ENCODE data around the gene UPP1.

UPP1 gene

GRCh38 chr7:48094861-48095293 is 5.8 kb downstream of the UPP1 start:
- FAIRE-seq (no peak), DNase-seq (ENCODE audit: insufficient read length, low spot score) (no peak)
- TF ChIP-seq TAF1 (IDR thresholded peaks at IDR 0.05; ENCODE audit: low read depth, low read length) (no peak), PAX5 (IDR thresholded peaks at IDR 0.05; ENCODE audit: insufficient read depth, low read length, severe bottlenecking) (no peak), SPI1 (IDR thresholded peaks at IDR 0.05; ENCODE audit: low read depth, low read length) (no peak), POLR2AphosphoS5 (IDR thresholded peaks at IDR 0.05; ENCODE audit: low read depth, low read length) (no peak), POU2F2 (IDR thresholded peaks at IDR 0.05; ENCODE audit: low read depth, low read length) (no peak), POLR2A (IDR thresholded peaks at IDR 0.05; ENCODE audit: low read depth, low read length) (no peak)

- FAIRE-seq, result no peak
- no peak for TF ChIP-seq TAF1 (IDR thresholded peaks at IDR 0.05; ENCODE audit: low read depth, low read length)
- 0 out of 2 replicates have a peak, but pooled peaks have one; percentile 2 for TF ChIP-seq SPI1 (IDR thresholded peaks at IDR 0.05; ENCODE audit: low read depth, low read length)
- no peak for TF ChIP-seq POLR2A (IDR thresholded peaks at IDR 0.05; ENCODE audit: low read depth, low read length)
- no peak for DNase-seq (ENCODE audit: insufficient read length, low spot score)
Measured at GRCh38 chr7:48096273-48096672, 7.2 kb downstream of the UPP1 start.

- no peak for FAIRE-seq
- DNase-seq (ENCODE audit: insufficient read length, low spot score), result no peak
- no peak for TF ChIP-seq POLR2A (IDR thresholded peaks at IDR 0.05; ENCODE audit: low read depth, low read length)
- TF ChIP-seq SPI1 (IDR thresholded peaks at IDR 0.05; ENCODE audit: low read depth, low read length), result no peak
- TF ChIP-seq TAF1 (IDR thresholded peaks at IDR 0.05; ENCODE audit: low read depth, low read length), result no peak
- TF ChIP-seq POU2F2 (IDR thresholded peaks at IDR 0.05; ENCODE audit: low read depth, low read length), result no peak
- no peak for TF ChIP-seq PAX5 (IDR thresholded peaks at IDR 0.05; ENCODE audit: insufficient read depth, low read length, severe bottlenecking)
- no peak for TF ChIP-seq POLR2AphosphoS5 (IDR thresholded peaks at IDR 0.05; ENCODE audit: low read depth, low read length)
Measured at GRCh38 chr7:48097521-48098231, 8.6 kb downstream of the UPP1 start.

GRCh38 chr7:48098846-48099245 is 9.8 kb downstream of the UPP1 start:
- DNase-seq (ENCODE audit: insufficient read length, low spot score), result no peak
- TF ChIP-seq POLR2AphosphoS5 (IDR thresholded peaks at IDR 0.05; ENCODE audit: low read depth, low read length) (no peak), PAX5 (IDR thresholded peaks at IDR 0.05; ENCODE audit: insufficient read depth, low read length, severe bottlenecking) (no peak), POLR2A (IDR thresholded peaks at IDR 0.05; ENCODE audit: low read depth, low read length) (no peak), POU2F2 (IDR thresholded peaks at IDR 0.05; ENCODE audit: low read depth, low read length) (no peak), TAF1 (IDR thresholded peaks at IDR 0.05; ENCODE audit: low read depth, low read length) (no peak), SPI1 (IDR thresholded peaks at IDR 0.05; ENCODE audit: low read depth, low read length) (no peak)
- no peak for FAIRE-seq

GRCh38 chr7:48099781-48100180 is 10.7 kb downstream of the UPP1 start:
- DNase-seq (ENCODE audit: insufficient read length, low spot score) (no peak), FAIRE-seq (no peak)
- TF ChIP-seq POLR2AphosphoS5 (IDR thresholded peaks at IDR 0.05; ENCODE audit: low read depth, low read length) (no peak), PAX5 (IDR thresholded peaks at IDR 0.05; ENCODE audit: insufficient read depth, low read length, severe bottlenecking) (no peak), SPI1 (IDR thresholded peaks at IDR 0.05; ENCODE audit: low read depth, low read length) (no peak), POLR2A (IDR thresholded peaks at IDR 0.05; ENCODE audit: low read depth, low read length) (no peak), POU2F2 (IDR thresholded peaks at IDR 0.05; ENCODE audit: low read depth, low read length) (no peak), TAF1 (IDR thresholded peaks at IDR 0.05; ENCODE audit: low read depth, low read length) (no peak)

- DNase-seq (ENCODE audit: insufficient read length, low spot score) (no peak), FAIRE-seq (no peak)
- TF ChIP-seq TAF1 (IDR thresholded peaks at IDR 0.05; ENCODE audit: low read depth, low read length) (no peak), POLR2A (IDR thresholded peaks at IDR 0.05; ENCODE audit: low read depth, low read length) (no peak), POLR2AphosphoS5 (IDR thresholded peaks at IDR 0.05; ENCODE audit: low read depth, low read length) (no peak), PAX5 (IDR thresholded peaks at IDR 0.05; ENCODE audit: insufficient read depth, low read length, severe bottlenecking) (no peak), POU2F2 (IDR thresholded peaks at IDR 0.05; ENCODE audit: low read depth, low read length) (no peak), SPI1 (IDR thresholded peaks at IDR 0.05; ENCODE audit: low read depth, low read length) (no peak)
Measured at GRCh38 chr7:48101352-48101751, 12.3 kb downstream of the UPP1 start.

- no peak for DNase-seq (ENCODE audit: insufficient read length, low spot score)
- TF ChIP-seq POU2F2 (IDR thresholded peaks at IDR 0.05; ENCODE audit: low read depth, low read length), result no peak
- no peak for TF ChIP-seq POLR2AphosphoS5 (IDR thresholded peaks at IDR 0.05; ENCODE audit: low read depth, low read length)
- no peak for FAIRE-seq
Measured at GRCh38 chr7:48101968-48102367, 12.9 kb downstream of the UPP1 start.

GRCh38 chr7:48102530-48102929 is 13.5 kb downstream of the UPP1 start:
- DNase-seq (ENCODE audit: insufficient read length, low spot score) (no peak), FAIRE-seq (no peak)
- TF ChIP-seq PAX5 (IDR thresholded peaks at IDR 0.05; ENCODE audit: insufficient read depth, low read length, severe bottlenecking) (no peak), SPI1 (IDR thresholded peaks at IDR 0.05; ENCODE audit: low read depth, low read length) (no peak), POLR2AphosphoS5 (IDR thresholded peaks at IDR 0.05; ENCODE audit: low read depth, low read length) (no peak), TAF1 (IDR thresholded peaks at IDR 0.05; ENCODE audit: low read depth, low read length) (no peak), POU2F2 (IDR thresholded peaks at IDR 0.05; ENCODE audit: low read depth, low read length) (no peak), POLR2A (IDR thresholded peaks at IDR 0.05; ENCODE audit: low read depth, low read length) (no peak)

- TF ChIP-seq POLR2AphosphoS5 (IDR thresholded peaks at IDR 0.05; ENCODE audit: low read depth, low read length) (no peak), SPI1 (IDR thresholded peaks at IDR 0.05; ENCODE audit: low read depth, low read length) (no peak)
- FAIRE-seq, result no peak
Measured at GRCh38 chr7:48105045-48105444, 16.0 kb downstream of the UPP1 start.

GRCh38 chr7:48106906-48107659 is 18.0 kb downstream of the UPP1 start:
- FAIRE-seq (no peak), DNase-seq (ENCODE audit: insufficient read length, low spot score) (no peak)
- TF ChIP-seq POLR2A (IDR thresholded peaks at IDR 0.05; ENCODE audit: low read depth, low read length), result no peak
- no peak for TF ChIP-seq POU2F2 (IDR thresholded peaks at IDR 0.05; ENCODE audit: low read depth, low read length)
- TF ChIP-seq TAF1 (IDR thresholded peaks at IDR 0.05; ENCODE audit: low read depth, low read length), result no peak

More at GRCh38 chr7:48105045-48105444, 16.0 kb downstream of the UPP1 start:
- DNase-seq (ENCODE audit: insufficient read length, low spot score), result no peak
